ENCODE data around the gene NALCN.

Gene NALCN

DNA sequence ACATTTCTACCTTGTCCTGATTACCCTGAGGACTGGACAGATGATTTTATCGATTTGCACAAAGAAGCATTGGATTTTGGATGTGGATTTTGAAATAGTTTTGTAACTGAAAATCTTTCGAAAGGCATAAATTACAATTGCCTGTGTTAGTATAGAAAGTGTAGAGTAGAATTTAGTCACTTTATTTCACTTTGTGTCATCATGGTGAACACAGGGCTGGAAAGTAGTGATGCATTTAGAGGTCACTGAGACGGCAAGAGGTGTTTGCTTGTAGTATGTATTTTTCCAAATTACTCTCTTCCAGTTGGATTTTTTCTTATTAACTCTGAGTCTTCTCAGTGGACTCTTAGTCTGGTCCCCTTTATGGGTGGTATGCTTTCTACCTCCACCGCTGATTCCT lies 326.0 kb downstream of the NALCN start:
- DNase-seq, result no peak
- Histone ChIP-seq H3K4me3 (ENCODE audit: low read depth, low read length) (no peak overlapping the region), H3K27ac (no peak overlapping the region), H3K36me3 (replicated peaks) (no peaks in the 10 kb centered on the region), H3K27me3 (replicated peaks) (no peaks in the 10 kb centered on the region)
- TF ChIP-seq, protein P1, sequence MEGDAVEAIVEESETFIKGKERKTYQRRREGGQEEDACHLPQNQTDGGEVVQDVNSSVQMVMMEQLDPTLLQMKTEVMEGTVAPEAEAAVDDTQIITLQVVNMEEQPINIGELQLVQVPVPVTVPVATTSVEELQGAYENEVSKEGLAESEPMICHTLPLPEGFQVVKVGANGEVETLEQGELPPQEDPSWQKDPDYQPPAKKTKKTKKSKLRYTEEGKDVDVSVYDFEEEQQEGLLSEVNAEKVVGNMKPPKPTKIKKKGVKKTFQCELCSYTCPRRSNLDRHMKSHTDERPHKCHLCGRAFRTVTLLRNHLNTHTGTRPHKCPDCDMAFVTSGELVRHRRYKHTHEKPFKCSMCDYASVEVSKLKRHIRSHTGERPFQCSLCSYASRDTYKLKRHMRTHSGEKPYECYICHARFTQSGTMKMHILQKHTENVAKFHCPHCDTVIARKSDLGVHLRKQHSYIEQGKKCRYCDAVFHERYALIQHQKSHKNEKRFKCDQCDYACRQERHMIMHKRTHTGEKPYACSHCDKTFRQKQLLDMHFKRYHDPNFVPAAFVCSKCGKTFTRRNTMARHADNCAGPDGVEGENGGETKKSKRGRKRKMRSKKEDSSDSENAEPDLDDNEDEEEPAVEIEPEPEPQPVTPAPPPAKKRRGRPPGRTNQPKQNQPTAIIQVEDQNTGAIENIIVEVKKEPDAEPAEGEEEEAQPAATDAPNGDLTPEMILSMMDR (IDR thresholded peaks at IDR 0.05; ENCODE audit: low read depth, low read length, missing control alignments), result no peak
- in situ Hi-C loops (cut with HindIII; ENCODE audit: low pct_ligation_motif_present, low sequenced_read_pairs), result no loop called here

DNA sequence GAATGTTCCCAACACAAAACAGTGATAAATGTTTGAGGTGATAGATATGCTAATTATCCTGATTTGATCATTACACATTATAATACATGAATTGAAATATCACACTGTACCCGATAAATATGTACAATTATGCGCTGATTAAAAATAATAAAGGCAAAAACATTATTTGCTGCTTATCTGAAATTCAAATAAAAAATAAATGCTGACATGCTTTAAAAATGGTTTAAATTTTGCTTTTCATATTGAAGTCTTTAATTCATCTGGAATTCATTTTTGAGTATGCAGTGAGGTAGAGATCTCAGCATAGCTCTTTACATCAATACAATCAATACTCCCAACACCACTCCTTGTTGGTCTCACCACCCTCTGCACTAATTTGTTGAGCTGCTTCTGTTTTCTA lies 330.8 kb downstream of the NALCN start:
- in situ Hi-C loops (cut with HindIII; ENCODE audit: low pct_ligation_motif_present, low sequenced_read_pairs), result no loop called here
- H3K27ac ChIP-seq, result no peak overlapping the region
- H3K4me3 ChIP-seq (ENCODE audit: low read depth, low read length), result no peak overlapping the region
- no peaks in the 10 kb centered on the region for H3K27me3 ChIP-seq (replicated peaks)
- DNase-seq, result no peak
- no peaks in the 10 kb centered on the region for H3K36me3 ChIP-seq (replicated peaks)
- TF ChIP-seq, protein P1 (IDR thresholded peaks at IDR 0.05; ENCODE audit: low read depth, low read length, missing control alignments), result no peak

DNA sequence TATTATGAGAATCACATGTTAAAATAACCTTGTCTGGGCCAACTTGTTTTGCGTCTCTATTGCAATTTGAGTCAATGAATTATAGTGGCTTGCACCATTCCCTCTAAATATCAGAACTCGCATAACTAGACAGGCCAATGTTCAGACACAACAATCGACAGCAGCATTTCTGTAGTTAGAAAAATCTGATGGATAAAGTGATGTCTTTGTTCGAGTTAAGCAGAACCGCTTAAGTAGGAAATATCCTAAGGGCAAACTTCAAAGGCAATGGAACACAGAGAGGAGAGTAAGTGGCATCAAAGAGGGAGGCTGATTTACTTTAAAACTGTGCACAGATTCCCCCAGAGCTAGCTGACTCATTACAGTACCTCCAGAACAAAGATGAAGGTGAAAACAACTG lies 333.9 kb downstream of the NALCN start:
- TF ChIP-seq, protein P1 (IDR thresholded peaks at IDR 0.05; ENCODE audit: low read depth, low read length, missing control alignments), result no peak
- H3K4me3 ChIP-seq (ENCODE audit: low read depth, low read length), result no peak overlapping the region
- H3K27me3 ChIP-seq (replicated peaks), result no peaks in the 10 kb centered on the region
- in situ Hi-C loops (cut with HindIII; ENCODE audit: low pct_ligation_motif_present, low sequenced_read_pairs), result no loop called here
- DNase-seq, result no peak
- no peak overlapping the region for H3K27ac ChIP-seq
- no peaks in the 10 kb centered on the region for H3K36me3 ChIP-seq (replicated peaks)

DNA sequence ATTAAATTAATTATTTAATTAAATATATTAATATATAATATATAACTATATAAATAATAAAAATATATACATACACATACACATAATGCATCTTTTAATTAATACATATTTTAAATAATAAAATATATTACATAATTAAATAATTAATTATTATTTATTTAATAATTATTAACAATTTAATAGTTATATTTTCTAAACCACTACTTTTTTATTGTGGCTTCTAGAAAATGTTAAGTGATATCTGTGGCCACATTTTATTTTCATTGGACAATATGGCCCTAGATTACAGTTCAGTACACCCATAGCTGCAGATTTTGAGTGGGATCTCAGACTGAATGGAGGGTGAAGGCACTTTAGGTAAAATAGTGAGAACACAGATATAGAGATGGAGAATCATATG lies 335.7 kb downstream of the NALCN start:
- DNase-seq, result no peak
- H3K27me3 ChIP-seq (replicated peaks), result no peaks in the 10 kb centered on the region
- TF ChIP-seq, protein P1 (IDR thresholded peaks at IDR 0.05; ENCODE audit: low read depth, low read length, missing control alignments), result no peak
- no peak overlapping the region for H3K27ac ChIP-seq
- H3K4me3 ChIP-seq (ENCODE audit: low read depth, low read length), result no peak overlapping the region
- no peaks in the 10 kb centered on the region for H3K36me3 ChIP-seq (replicated peaks)
- in situ Hi-C loops (cut with HindIII; ENCODE audit: low pct_ligation_motif_present, low sequenced_read_pairs), result no loop called here

DNA sequence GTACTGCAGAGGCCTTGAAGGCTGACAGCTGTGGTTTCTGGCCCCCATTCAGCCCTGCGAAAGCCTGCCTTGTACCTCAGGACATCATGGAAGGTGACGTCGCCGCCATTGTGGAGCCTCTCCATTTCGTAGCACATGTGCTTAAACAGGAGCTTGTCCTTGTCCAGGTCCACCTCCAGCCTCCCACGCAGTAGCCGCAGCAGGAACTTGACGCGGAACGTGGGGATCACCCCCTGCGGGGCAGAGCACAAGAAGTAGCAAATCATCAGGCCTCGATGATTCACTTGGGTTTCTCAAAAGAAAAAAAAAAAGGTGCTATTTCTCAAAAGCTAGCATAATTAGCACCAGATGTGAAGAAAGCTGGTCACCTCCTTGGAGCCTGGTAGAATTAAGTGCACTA lies 351.0 kb downstream of the NALCN start:
- TF ChIP-seq, protein P1 (IDR thresholded peaks at IDR 0.05; ENCODE audit: low read depth, low read length, missing control alignments), result no peak
- Histone ChIP-seq H3K27me3 (replicated peaks) (no peaks in the 10 kb centered on the region), H3K36me3 (replicated peaks) (no peaks in the 10 kb centered on the region), H3K27ac (no peak overlapping the region), H3K4me3 (ENCODE audit: low read depth, low read length) (no peak overlapping the region)
- in situ Hi-C loops (cut with HindIII; ENCODE audit: low pct_ligation_motif_present, low sequenced_read_pairs), result no loop called here
- DNase-seq, result peak; percentile 47

DNA sequence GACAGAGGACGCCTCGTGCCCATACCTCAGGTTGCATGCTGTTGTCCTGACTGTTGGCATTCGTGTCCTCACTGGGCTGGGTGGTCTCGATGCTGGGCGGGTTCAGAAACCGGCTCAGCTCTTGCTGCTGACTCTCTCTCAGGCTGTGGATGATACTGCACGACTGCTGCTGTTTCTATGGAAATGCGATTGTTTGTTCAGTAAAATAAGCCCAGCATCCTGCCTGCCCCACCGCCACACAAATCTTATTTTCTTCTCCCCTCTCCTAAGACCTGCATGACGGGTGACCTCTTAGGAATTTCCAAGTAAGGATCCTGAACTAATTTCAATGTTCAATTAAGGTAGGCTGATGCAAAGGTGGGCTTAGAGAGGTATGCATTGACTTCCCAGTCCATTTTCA lies 356.5 kb downstream of the NALCN start:
- in situ Hi-C loops (cut with HindIII; ENCODE audit: low pct_ligation_motif_present, low sequenced_read_pairs), result no loop called here
- H3K36me3 ChIP-seq (replicated peaks), result no peaks in the 10 kb centered on the region
- TF ChIP-seq, protein P1 (IDR thresholded peaks at IDR 0.05; ENCODE audit: low read depth, low read length, missing control alignments), result no peak
- H3K4me3 ChIP-seq (ENCODE audit: low read depth, low read length), result no peak overlapping the region
- no peak for DNase-seq
- H3K27ac ChIP-seq, result no peak overlapping the region
- H3K27me3 ChIP-seq (replicated peaks), result no peaks in the 10 kb centered on the region

Data from brain microvascular endothelial cell (primary cell).